HG03196 (cell line): Measurements from ENCODE around the gene SNCA.

Experiments used
- ATAC-seq: cut with Tn5 transposase; IDR thresholded peaks from one replicate; pipeline ENCODE4 v1.9.1; 2021; ENCODE audit not compliant: unreplicated experiment

SNCA gene

DNA sequence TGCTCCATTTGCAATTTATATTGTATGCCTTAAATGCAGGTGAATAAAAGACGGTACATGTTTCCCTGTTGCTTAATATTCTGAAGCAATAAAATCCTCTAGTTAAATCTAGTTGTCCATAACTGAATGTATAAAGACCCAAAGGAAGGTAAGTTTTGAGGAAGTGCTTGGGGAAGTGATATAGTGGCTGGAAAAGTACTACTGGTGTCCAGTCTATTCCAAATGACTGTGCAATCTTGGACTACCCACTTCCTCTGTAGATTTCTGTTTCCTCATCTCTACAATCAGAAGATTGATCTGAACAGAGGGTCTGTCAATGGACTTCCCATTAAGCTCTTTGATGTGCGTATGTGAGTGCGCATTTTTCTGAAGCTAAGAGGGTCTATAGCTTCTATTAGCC lies 17.0 kb downstream of the SNCA start:
- no peak for ATAC-seq

DNA sequence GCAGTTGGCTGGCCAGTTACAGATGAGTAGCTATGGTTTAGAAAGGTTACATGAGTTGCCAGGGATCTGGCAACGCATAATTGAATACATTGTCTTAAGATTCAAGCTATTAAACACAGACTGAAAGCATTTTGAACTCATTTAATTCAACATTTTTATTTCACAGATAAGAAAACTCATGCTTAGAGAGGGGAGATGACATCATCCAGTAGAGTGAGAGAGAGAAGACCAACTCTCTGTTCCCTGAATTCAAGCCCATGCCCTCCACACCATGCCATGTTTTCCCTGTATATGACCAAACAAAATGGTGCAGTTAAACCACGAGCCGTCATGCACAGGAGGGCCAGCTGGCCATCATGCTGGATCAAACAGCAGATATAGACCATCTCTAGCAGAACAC lies 22.6 kb downstream of the SNCA start:
- no peak for ATAC-seq

DNA sequence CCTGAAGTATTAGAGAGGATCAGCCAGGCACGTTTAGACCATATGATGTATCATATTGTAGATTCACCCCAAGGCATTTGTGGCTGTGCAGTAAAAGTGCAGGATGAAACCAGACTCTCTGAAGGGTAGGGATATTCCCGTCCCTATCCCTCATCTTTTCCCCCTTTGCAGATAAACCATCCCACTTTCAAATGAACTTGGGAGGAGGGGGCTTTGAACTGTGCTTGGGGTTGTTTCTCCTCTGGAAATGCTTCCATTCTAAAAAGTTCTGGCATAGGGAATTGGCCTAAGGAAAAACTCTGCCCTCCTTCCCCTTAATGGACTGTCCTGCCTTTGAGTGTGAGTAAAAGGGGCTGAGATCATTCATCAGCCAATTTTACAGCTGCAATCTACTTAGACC lies 23.8 kb downstream of the SNCA start:
- ATAC-seq, result no peak

DNA sequence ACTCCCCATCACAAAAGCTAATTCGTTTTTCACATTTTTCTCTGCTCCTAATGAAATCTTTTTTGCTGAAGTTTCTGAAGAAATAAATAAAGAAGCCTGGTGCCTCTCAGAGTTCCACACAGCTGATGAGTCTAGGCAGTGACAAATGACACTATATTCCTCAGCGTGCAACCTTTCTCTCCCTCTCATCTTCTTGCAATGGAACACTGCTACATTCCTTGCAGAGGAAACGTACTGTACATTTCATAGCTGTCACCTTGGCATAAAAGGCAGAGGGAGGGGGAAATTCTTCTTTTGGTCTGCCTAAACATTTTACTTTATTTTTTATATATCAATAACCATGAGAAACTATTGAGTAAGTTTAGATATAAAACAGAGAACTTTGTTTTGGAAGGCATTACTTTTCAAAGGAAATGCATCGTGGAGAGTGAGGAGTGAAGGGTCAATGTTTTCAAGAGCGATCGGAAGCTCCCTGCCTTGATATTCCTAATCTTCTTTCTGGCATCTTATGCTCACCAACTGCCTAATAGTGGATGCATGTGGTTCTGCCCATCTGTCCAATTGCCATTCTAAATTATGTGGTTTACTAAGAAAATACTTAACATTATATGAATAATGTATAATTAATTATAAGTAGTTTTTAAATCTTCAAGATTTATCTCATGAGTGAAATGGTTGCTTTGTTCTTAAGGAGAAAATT lies 29.4 kb downstream of the SNCA start:
- no peak for ATAC-seq

DNA sequence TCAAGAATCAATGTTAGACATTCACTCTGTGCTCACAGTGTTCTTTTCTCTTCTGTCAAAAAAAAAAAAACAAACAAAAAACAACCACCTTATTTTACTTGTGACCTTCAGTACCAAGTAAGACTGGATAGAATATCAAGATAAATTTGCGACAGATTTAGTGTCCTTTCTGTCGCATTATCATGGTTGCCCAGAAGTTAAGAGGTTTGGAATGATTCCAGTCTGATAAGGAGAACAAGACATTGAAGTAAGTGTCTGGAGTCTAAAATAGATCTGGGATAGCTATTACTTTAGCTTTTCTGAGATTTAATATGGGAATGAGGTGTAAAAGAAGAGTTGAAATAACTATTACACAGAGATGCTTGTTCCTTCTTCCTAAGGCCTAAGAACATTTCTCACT lies 31.7 kb downstream of the SNCA start:
- no peak for ATAC-seq

DNA sequence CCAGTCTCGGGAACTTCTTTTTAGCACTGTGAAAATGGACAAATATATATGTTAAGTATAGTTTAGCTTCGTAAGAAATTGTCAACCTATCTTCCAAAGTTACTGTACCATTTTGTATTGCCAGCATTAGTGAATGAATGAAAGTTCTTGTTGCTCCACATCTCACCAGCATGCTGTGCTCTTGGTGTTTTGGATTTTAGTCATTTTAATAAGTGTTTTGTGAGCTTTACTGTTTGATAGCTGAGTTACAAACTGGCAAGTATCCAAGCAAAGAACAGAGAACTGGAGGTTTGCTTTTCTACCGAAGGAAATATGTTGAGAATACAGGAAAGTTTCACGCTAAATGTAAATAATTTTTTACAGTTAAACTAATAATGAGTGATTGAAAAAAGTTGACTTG lies 33.0 kb downstream of the SNCA start:
- ATAC-seq, result no peak

DNA sequence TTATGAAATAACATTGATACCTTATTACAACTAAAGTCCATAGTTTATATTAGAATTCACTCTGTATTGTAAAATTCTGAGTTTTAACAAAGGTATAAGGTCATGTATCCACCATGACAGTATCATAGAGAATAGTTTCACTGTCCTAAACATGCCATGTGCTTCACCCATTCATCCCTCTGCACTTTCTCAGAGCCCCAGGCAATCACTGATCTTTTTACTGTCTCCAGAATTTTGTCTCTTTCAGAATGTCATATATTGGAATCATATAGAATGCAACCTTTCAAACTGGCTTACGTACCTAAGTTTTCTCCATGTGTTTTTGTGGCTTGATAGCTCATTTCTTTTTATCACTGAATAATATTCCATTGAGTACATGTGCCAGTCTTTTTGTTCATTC lies 33.9 kb downstream of the SNCA start:
- no peak for ATAC-seq

DNA sequence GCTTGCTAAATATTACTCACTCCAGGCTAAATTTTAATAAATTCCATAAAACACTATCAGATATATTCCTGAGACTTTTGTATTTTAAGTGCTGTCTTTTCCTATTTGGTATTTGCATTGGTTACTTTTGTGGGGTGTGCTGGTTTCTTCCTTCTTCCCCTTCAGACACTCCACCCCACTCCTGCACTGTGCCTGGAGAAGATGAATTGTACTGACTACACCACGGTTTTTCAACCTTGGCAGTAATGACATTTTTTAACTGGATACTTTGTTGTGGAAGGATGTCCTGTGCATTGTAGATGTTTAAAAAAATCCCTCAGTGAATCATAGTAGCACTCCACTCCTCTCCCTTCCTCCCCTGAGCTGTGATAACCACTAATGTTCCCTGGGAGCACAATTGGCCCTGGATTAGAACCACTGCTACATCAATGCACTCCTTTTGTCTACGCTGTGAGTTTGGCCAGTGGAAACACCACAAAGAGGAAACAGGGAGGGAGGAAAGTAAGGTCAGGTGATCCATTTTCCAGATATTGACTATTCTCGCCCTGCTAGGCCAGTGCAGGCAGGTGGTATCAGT lies 36.3 kb downstream of the SNCA start:
- ATAC-seq, result no peak

DNA sequence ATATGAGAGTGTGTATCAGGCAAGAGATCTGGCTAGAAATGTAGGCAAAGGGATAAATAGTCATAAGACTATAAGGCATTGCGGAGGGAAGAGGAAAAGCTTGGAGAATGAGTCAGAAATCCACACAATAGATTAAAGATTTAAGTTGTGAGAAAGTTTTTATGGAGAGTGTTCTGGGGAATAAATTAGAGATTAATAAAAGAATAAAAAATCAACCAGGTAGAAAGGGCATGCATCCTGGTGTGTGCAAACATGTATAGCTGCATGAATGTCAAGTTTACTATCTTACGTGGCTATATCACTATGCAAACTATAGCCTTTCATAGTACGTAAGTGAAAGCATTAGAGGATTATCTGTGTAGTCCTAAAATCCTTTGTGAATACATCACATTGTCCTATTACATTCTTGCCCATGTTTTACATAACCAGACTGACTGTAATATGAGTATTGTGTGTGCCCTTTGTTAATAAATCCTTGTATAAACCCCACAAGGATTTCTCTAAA lies 36.9 kb downstream of the SNCA start:
- no peak for ATAC-seq

DNA sequence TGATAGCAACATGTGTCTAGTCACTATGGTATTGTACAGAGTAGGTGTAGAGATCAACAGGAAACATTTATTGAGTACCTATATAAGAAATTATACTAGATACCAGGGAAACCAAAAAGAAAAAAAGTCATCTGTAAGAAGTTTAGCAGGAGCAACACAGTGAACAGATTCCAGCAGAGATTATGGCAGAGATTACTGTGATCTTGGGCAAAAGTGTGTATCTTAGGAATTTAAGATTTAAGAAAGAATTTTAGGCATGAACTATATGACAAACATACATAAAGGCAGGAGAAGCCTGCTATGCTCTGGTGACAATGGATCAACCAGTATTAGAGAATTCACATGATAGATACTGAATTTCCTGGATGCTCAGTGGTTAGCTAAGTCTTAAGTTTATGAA lies 37.9 kb downstream of the SNCA start:
- no peak for ATAC-seq

DNA sequence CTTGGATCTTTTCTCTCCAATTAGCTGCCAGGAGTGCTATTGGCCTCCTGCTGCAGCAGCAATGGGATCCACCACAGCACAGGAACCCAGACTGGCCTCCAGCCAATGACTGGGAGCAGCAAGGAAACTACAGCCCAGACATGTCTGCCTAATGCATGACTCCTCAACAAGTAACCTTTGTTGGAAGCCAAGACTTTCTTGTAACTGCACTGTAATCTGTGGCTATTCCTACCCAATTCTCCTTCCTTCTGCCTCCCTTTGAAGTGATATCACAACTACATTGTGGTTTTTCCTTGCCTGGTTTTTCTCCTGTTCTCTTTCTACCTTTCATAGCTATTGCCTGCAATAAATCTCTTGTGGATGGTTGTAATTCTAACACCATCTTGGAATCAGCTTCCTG lies 39.8 kb downstream of the SNCA start:
- no peak for ATAC-seq

DNA sequence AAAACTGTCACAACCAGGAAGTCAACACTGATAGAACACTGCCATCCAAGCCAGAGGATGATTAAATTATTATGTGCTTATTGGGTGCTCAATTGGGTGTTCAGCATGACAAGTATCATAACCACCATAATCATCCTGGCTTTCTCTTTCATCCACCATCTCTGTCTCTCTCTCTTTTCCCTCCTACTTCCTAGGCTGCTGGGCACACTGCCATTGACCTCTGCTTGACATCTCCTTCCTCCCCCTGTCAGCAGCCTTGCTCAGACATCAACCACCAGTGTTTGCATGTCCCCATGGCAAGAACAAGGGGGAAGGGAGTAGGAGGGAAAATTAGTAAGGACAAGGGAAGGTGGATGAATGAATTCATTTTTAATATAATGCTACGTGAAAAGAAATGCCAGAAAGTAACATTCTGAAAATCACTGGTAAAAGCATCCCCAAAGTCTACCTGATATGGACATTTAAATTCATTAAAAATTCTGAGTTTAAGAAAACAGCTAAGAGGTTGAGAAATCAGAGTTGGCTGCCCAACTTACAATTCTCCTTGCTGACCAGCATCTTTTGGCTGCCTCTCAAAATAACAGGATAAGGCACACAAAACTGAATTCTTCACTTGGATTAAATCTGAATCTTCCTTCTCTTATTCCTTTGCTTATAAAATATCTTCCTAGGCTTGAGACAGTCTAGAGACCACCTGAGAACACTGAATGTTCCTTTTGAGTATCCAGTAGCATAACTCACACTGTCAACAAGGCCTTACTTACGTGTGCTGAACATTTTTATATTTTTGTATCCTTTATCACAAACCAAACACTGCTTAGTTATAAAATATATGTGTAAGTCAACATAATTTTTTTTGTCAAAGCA lies 48.5 kb downstream of the SNCA start:
- ATAC-seq, result no peak

DNA sequence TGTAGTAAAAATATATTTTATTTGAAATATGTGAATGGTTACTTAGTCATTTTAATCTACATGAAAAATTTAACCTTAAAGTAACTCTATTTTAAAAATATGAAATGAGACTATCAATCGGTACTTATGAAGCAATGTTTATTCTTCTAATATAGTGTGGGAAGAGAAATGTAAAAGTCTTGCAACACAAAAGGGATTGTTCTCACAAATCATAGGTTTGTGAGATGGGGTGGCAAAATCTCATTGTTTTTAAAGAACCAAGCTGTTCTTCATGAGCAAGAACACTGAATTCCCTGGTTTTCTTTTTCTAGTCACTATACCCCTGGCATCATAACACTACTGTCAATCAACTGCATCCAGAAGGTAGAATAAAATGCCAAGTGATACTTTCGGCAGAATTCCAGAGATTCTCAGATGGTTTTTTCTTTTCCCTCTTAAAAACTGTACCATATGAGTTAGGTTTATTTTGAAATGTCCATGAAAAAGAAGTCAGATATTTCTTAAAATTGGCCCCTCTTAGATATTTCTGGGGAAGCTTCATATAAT lies 52.2 kb downstream of the SNCA start:
- ATAC-seq, result no peak

DNA sequence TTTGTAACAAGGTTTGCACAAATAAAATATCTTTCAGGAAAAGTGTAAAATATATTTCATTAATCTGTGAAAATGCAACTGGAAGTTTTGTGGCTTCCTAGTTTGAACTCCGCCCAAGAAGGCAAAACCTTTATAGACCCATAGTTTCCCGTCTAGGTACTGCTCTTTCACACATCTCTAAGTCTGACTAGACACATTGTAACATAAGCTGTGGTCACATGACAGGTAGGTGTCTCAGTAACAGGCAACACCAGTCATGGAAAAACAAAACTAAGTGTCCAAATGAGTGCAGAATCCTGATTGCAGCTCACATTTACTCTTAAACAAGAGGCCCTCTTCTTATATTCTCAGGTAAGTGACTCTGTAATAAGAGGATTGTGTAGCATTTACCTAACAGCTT lies 55.6 kb downstream of the SNCA start:
- no peak for ATAC-seq

DNA sequence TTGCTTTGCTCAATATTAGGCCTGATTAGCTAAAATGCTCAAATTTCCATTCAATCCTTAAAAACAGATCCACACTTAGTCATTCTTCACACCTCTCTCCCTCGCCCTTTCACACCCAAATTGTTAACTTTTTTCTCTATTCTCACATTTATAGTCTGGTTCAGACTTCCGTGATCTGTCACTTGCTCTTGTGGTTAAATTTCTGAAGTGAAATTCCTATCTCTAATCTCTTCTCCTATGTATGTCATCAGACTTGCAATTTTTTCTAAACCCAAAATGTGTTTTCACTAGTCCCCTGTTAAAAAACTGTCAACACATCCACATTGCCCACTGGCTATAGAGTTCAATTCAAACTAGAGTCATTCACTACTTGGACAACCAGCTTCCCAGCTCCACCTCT lies 63.2 kb downstream of the SNCA start:
- ATAC-seq, result no peak

DNA sequence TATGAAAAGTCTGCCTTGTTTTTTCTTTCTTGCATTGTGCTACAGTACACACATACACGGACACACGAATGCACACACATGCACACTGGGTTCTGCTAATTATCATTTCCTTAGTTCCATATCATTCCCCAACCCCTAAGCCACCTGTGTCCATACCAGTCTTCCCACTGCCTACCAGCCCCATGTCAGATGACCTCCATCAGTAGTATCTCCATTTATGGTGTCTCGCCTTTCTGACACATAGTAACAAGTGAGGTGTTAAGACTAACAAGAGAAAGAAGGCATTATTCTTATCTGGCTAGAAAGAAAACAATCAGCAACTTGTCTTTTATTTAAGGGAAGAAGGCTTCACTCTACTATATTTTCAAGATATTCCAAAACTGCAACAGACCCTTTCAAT lies 67.1 kb downstream of the SNCA start:
- ATAC-seq, result no peak

DNA sequence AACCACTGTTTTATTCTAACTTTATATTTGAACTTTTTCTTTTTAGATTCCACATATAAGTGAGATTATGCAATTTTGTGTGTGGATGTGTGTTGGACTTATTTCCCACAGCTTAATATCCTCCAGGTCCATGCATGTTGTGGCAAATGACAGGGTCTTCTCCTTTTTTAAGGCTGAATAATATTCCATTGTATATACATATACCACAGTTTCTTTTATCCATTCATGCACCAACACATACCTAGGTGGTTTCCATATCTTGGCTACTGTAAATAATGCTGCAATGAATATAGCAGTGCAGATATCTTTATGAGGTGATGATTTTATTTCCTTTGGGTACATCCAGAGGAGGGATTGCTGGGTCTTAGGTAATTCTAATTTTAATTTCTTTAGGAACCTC lies 69.0 kb downstream of the SNCA start:
- no peak for ATAC-seq

DNA sequence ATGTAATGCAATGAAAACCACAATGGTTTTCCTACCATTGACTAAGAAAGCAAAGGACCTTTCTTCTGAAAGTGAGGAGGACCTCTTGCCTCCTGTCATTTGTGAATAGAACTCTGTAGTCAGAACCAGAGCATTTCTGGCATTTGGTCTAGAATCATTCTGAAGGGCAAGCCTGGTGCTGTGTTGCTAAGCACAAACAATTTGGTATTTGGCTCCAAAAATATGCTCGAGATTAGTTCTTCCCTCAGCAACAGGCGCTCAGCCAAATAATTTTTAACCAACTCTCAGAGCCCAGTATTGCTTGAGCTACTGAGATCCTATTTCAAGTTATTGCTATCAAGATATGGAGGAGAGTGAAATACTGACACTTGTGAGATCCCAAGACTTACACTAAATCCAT lies 71.0 kb downstream of the SNCA start:
- no peak for ATAC-seq

DNA sequence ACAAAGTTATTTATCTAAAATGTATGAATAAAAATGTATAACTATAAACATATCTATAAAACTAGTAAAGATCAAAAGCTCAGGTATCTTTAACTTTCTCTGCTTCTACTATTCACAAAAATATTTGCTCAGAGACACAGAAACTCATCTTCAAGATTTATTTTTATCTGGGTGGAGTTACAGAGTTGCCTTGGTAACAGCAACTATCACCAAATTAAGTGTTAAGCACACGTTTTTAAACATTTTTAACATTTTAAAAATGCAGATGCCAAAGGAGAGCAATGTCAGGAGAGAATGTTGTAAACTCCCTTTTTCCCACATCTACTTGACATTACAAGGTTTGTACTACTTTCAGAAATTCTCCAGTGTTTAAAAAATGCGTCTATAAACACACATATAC lies 71.4 kb downstream of the SNCA start:
- no peak for ATAC-seq

DNA sequence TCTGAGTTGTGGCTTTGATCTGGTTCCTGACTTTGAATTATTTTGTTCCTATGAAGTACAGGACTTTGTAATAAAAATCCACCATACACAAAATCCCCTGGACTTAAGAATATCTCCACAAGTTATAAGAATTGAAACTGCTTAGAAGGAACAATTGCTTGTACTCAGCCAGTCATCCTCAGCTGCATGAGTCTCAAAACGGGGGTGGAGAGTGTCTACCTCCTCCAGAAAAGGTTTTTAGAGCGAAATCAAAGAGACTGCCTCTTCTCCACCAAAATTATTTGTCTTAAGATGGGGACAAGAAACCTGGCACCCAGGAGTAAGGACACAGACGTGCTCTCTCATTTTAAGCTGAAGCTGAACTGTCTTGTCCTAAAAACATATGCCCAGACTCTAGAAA lies 74.7 kb downstream of the SNCA start:
- no peak for ATAC-seq

DNA sequence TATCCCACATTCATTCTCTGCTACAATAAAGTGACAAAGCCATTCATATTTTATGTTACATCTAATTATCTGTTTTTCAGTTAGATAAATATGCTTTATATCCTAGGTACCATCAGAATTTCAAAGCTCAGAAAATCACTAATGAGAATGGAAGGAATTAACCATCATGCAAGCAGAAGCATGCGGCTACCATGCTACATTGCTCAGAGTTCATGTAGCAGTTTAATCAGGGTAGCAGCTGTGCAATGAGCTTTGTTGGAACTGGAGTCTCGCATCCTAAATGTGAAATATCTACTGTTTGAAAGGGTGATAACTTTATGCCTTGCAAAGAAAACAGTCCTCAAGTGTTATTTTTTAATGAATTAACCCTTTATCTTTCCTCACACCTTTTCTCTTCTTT lies 77.5 kb downstream of the SNCA start:
- ATAC-seq, result no peak
